Measurements from ENCODE around the gene DOK7. TPM values are rescaled to one million over a fixed set of nuclear protein-coding genes. Genes with fewer than 3 reads are reported as not detected.

DOK7 gene
- polyA plus RNA-seq, 3 donors: not detected

DNA sequence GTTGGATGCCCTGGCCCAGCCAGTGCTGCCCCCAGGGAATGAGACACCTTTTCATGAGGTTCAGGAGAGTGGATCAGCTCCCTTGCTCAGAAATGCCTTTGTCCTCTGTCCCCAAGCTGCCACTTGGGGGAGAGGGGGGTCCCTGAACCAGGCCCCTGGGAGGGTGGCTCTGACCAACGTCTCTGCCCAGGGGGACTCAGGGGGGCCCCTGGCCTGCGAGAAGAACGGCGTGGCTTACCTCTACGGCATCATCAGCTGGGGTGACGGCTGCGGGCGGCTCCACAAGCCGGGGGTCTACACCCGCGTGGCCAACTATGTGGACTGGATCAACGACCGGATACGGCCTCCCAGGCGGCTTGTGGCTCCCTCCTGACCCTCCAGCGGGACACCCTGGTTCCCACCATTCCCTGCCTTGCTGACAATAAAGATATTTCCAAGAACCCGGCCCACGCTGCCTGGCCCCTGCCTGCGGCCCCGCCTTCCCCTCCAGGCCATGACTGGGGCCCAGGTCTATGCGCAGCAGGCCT, 14.0 kb upstream of the DOK7 start:
- WGBS (ENCODE audit: insufficient coverage): 97% methylated on average over 21 of the region's 21 CpGs
- Histone ChIP-seq H3K79me2 (ENCODE audit: insufficient read depth, low read length) (no peaks in the 10 kb centered on the region), H3K4me3 (replicated peaks in 1 of 3; ENCODE audit: low read depth in 2 of 3, low read length in 3 of 3) (no peak overlapping the region), H3K27me3 (ENCODE audit: control insufficient read depth in 2 of 2, insufficient read depth in 2 of 2, low read length in 2 of 2) (no peaks in the 10 kb centered on the region), H3K9me3 (replicated peaks in 1 of 2; ENCODE audit: control insufficient read depth in 1 of 2, insufficient read depth in 1 of 2, low read length in 2 of 2) (no peaks in the 10 kb centered on the region), H3K9ac (ENCODE audit: insufficient read depth, low read length, poor library complexity, severe bottlenecking) (no peak overlapping the region), H3K4me2 (replicated peaks; ENCODE audit: extremely low read depth, low read length, poor library complexity, severe bottlenecking) (no peak overlapping the region), H3K36me3 (replicated peaks in 1 of 2; ENCODE audit: control insufficient read depth in 1 of 2, insufficient read depth in 2 of 2, low read length in 2 of 2) (no peaks in the 10 kb centered on the region), H3K27ac (ENCODE audit: low read depth in 1 of 2, low read length in 2 of 2) (no peak overlapping the region), H3K4me1 (ENCODE audit: control insufficient read depth in 1 of 2, insufficient read depth in 2 of 2, low read length in 2 of 2) (no peaks in the 10 kb centered on the region), H4K20me1 (ENCODE audit: insufficient read depth, low read length) (no peaks in the 10 kb centered on the region), H2AFZ (ENCODE audit: insufficient read depth, low read depth, low read length, poor library complexity, severe bottlenecking) (no peak overlapping the region)
- Mint-ChIP-seq H3K27ac (no peak overlapping the region), H3K36me3 (no peaks in the 10 kb centered on the region), H3K4me1 (no peaks in the 10 kb centered on the region), H3K4me3 (no peak overlapping the region), H3K27me3 (ENCODE audit: low read depth in 3 of 3) (peaks cover 3 to 6% (median 3%) of the 10 kb centered on the region in 3 donors), H3K9me3 (peaks cover 0 to 5% (median 0%) of the 10 kb centered on the region in 7 donors)
- intact Hi-C loops (cut with micrococcal nuclease): loop anchor here in 1 of 2 donors (10.0 kb wide), 1 partner anchor 254 kb away; no protein-coding TSS in a partner anchor
- TF ChIP-seq, protein P1, sequence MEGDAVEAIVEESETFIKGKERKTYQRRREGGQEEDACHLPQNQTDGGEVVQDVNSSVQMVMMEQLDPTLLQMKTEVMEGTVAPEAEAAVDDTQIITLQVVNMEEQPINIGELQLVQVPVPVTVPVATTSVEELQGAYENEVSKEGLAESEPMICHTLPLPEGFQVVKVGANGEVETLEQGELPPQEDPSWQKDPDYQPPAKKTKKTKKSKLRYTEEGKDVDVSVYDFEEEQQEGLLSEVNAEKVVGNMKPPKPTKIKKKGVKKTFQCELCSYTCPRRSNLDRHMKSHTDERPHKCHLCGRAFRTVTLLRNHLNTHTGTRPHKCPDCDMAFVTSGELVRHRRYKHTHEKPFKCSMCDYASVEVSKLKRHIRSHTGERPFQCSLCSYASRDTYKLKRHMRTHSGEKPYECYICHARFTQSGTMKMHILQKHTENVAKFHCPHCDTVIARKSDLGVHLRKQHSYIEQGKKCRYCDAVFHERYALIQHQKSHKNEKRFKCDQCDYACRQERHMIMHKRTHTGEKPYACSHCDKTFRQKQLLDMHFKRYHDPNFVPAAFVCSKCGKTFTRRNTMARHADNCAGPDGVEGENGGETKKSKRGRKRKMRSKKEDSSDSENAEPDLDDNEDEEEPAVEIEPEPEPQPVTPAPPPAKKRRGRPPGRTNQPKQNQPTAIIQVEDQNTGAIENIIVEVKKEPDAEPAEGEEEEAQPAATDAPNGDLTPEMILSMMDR (IDR thresholded peaks at IDR 0.05): no peak
- DNase-seq: no peak

DNA sequence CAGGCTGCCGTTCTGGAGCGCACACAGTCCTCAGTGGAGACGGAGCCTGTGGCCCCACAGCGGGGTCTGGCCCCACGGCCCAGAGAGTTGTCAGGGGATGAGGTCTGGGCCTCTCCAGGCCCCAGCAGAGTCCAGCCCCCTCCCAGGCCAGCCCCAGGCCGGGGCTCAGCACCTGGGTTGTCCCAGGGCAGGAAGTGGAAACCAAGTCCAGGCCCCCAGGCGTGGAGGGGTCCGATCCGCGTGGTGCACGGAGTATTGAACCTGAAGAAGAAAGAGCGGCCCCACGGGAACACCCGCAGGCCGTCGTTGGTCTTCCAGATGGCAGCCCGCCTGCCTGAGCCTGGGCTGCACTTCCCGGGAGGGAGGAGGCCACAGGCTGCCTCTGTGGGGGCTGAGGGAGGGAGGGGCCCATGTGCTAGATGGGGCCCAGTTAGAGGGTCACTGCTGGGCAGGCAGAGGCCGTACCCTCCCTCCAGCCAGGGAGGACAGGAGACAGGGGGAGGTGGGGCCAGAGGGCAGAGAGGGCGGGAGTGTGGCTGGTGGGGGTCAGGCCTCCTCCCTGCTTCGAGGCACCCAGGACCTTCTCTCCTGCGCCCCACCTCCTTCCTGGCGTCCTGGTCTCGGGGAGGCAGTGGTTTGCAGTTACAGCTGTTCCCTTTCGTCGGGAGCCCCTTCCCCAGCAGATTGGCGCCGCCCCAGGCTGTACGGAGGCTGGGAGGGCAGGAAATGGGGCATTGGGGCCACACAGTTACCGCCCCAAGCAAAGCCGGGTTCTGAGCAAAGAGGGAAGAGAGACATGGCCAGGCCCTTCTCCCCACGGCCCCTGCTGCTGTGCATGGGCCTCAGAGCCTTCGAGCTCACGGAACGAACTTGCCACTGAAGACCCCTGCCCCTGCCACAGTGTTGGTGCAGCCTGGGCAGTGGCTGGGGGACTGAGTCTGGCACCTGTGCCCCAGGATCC, 13.3 kb upstream of the DOK7 start:
- Histone ChIP-seq H3K79me2 (ENCODE audit: insufficient read depth, low read length) (no peaks in the 10 kb centered on the region), H3K36me3 (replicated peaks in 1 of 2; ENCODE audit: control insufficient read depth in 1 of 2, insufficient read depth in 2 of 2, low read length in 2 of 2) (no peaks in the 10 kb centered on the region), H3K27ac (ENCODE audit: low read depth in 1 of 2, low read length in 2 of 2) (no peak overlapping the region), H3K27me3 (ENCODE audit: control insufficient read depth in 2 of 2, insufficient read depth in 2 of 2, low read length in 2 of 2) (no peaks in the 10 kb centered on the region), H3K9ac (ENCODE audit: insufficient read depth, low read length, poor library complexity, severe bottlenecking) (no peak overlapping the region), H3K4me1 (ENCODE audit: control insufficient read depth in 1 of 2, insufficient read depth in 2 of 2, low read length in 2 of 2) (no peaks in the 10 kb centered on the region), H3K9me3 (replicated peaks in 1 of 2; ENCODE audit: control insufficient read depth in 1 of 2, insufficient read depth in 1 of 2, low read length in 2 of 2) (peaks cover under 1 to 3% of the 10 kb centered on the region in 2 donors), H3K4me3 (replicated peaks in 1 of 3; ENCODE audit: low read depth in 2 of 3, low read length in 3 of 3) (no peak overlapping the region), H3K4me2 (replicated peaks; ENCODE audit: extremely low read depth, low read length, poor library complexity, severe bottlenecking) (no peak overlapping the region), H4K20me1 (ENCODE audit: insufficient read depth, low read length) (no peaks in the 10 kb centered on the region), H2AFZ (ENCODE audit: insufficient read depth, low read depth, low read length, poor library complexity, severe bottlenecking) (no peak overlapping the region)
- 66% methylated on average over 32 of the region's 35 CpGs for WGBS (ENCODE audit: insufficient coverage)
- Mint-ChIP-seq H3K27me3 (ENCODE audit: low read depth in 3 of 3) (peaks cover 3 to 7% (median 3%) of the 10 kb centered on the region in 3 donors), H3K4me3 (no peak overlapping the region), H3K36me3 (no peaks in the 10 kb centered on the region), H3K27ac (no peak overlapping the region), H3K4me1 (no peaks in the 10 kb centered on the region), H3K9me3 (peaks cover under 1 to 7% (median 3%) of the 10 kb centered on the region in 7 donors)
- intact Hi-C loops (cut with micrococcal nuclease): loop anchor here in 1 of 2 donors (10.0 kb wide), 1 partner anchor 255 kb away; no protein-coding TSS in a partner anchor
- DNase-seq: no peak
- TF ChIP-seq, protein P1 (IDR thresholded peaks at IDR 0.05): no peak

Data from CD14-positive monocyte (primary cell).